ENCODE data around the gene AKR1C8. TPM values are rescaled to one million over a fixed set of nuclear protein-coding genes. Genes with fewer than 3 reads are reported as not detected.
"Not testable (repeated sequence)": the region's sequence is repeated elsewhere in the genome, so short reads cannot be mapped to it uniquely, and the experiment has no call there.

Gene AKR1C8
- total RNA-seq, 6 experiments from 2014 or later: not detected

DNA sequence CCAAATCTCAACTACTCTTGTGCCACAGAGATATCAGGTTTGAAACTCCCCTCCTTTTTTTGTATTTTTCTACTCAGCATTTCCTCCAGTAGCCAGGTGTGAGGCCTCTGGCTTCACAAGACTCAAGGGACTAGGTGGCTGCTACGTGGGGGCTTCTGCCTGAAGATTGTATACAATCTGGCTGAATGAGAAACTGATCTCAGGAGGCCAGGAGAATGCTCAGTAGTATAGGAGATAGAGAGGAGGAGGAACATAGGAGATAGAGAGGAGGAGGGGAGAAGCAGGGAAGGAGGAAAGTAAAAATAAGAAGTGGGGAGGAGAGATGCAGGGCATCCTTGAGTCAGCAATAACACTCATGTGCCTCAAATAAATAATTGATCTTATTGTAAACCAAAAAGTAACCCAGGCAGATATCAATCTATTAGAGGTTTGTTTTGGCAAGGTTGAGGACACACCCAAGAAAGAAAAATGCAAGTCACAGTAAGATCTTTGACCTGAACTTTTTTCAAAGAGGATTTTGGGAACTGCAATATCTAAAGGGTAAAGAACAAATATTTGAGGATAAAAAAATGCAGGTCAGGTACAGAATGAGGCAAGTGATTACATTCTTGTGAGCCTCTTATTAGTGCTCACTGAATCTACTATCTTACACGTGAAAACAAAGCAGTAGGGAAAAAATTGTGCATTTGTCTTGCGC, 36.8 kb downstream of the AKR1C8 start:
- DNase-seq: no peak
- Mint-ChIP-seq H3K36me3 (ENCODE audit: low read depth) (no peaks in the 10 kb centered on the region), H3K27me3 (ENCODE audit: insufficient read depth) (peaks cover 1% of the 10 kb centered on the region; the same call in 1 of the 2 replicates), H3K4me3 (no peak overlapping the region), H3K4me1 (ENCODE audit: low read depth) (no peaks in the 10 kb centered on the region), H3K27ac (no peak overlapping the region), H3K9me3 (no peaks in the 10 kb centered on the region; the same call in 1 of the 2 replicates)
- TF ChIP-seq CTCF (IDR thresholded peaks at IDR 0.05): no peak

DNA sequence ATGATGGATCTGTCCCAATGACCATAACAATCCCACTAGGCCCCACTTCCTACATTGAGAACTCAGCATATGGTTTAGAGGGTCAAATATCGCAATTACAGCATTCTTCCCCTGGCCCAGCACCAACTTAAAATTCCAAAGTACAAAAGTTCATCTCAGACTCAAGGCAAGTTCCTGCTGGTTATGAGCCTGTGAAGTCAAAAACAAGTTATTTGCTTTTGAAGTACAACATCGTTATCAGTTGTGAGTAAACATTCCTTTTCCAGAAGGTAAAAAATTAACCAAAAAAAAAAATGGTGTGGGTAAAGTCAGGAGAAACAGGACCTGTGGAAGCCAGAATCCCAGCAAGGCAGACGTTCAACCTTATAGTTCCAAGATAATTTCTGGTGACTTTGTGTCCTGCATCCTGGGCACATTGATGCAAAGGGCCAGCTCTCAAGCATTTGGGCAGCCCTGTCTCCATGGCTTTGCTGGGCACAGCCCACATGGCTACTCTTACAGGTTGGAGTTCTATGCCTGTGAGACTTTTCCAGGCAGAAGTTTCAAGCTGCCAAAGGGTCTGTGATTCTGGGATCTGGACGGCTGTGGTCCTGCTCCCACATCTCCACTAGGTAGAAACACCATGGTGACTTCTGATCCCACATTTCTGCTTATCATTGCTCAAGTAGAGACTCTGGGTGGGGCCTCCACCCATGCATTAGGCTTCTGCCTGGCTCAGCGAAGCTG, 37.5 kb downstream of the AKR1C8 start:
- Mint-ChIP-seq H3K27me3 (ENCODE audit: insufficient read depth) (peaks cover 1% of the 10 kb centered on the region; the same call in 1 of the 2 replicates), H3K4me1 (ENCODE audit: low read depth) (no peaks in the 10 kb centered on the region), H3K36me3 (ENCODE audit: low read depth) (no peaks in the 10 kb centered on the region), H3K27ac (no peak overlapping the region), H3K9me3 (no peaks in the 10 kb centered on the region; the same call in 1 of the 2 replicates), H3K4me3 (no peak overlapping the region)
- DNase-seq: no peak
- no peak for TF ChIP-seq CTCF (IDR thresholded peaks at IDR 0.05)

- H3K9me3 Mint-ChIP-seq: no peaks in the 10 kb centered on the region; the same call in 1 of the 2 replicates
- H3K27me3 Mint-ChIP-seq (ENCODE audit: insufficient read depth): peaks cover 1% of the 10 kb centered on the region; the same call in 1 of the 2 replicates
- H3K4me3 Mint-ChIP-seq: no peak overlapping the region
- TF ChIP-seq CTCF (IDR thresholded peaks at IDR 0.05): no peak
- no peaks in the 10 kb centered on the region for H3K4me1 Mint-ChIP-seq (ENCODE audit: low read depth)
- H3K27ac Mint-ChIP-seq: no peak overlapping the region
- no peak for DNase-seq
- no peaks in the 10 kb centered on the region for H3K36me3 Mint-ChIP-seq (ENCODE audit: low read depth)
Measured at GRCh38 chr10:5146920-5147254, 38.1 kb downstream of the AKR1C8 start.

- Mint-ChIP-seq H3K27me3 (ENCODE audit: insufficient read depth) (peaks cover 1% of the 10 kb centered on the region), H3K4me3 (no peak overlapping the region), H3K4me1 (ENCODE audit: low read depth) (no peaks in the 10 kb centered on the region), H3K36me3 (ENCODE audit: low read depth) (no peaks in the 10 kb centered on the region), H3K27ac (no peak overlapping the region), H3K9me3 (no peaks in the 10 kb centered on the region; the same call in 1 of the 2 replicates)
- no peak for DNase-seq
- no peak for TF ChIP-seq CTCF (IDR thresholded peaks at IDR 0.05)
Measured at GRCh38 chr10:5143137-5143536, 41.8 kb downstream of the AKR1C8 start.

GRCh38 chr10:5142199-5142598, 42.8 kb downstream of the AKR1C8 start:
- no peak for DNase-seq
- TF ChIP-seq CTCF (IDR thresholded peaks at IDR 0.05): no peak
- no peaks in the 10 kb centered on the region; the same call in 1 of the 2 replicates for H3K27me3 Mint-ChIP-seq (ENCODE audit: insufficient read depth)
- H3K27ac Mint-ChIP-seq: no peak overlapping the region
- H3K4me1 Mint-ChIP-seq (ENCODE audit: low read depth): no peaks in the 10 kb centered on the region
- peaks cover 8% of the 10 kb centered on the region for H3K9me3 Mint-ChIP-seq
- H3K36me3 Mint-ChIP-seq (ENCODE audit: low read depth): no peaks in the 10 kb centered on the region
- no peak overlapping the region for H3K4me3 Mint-ChIP-seq

GRCh38 chr10:5137699-5138098, 47.3 kb downstream of the AKR1C8 start:
- H3K36me3 Mint-ChIP-seq (ENCODE audit: low read depth): not testable (repeated sequence)

More at GRCh38 chr10:5137699-5138098, 47.3 kb downstream of the AKR1C8 start:
- peaks cover 18% of the 10 kb centered on the region for H3K9me3 Mint-ChIP-seq
- not testable (repeated sequence) for H3K4me3 Mint-ChIP-seq; H3K27ac Mint-ChIP-seq; H3K27me3 Mint-ChIP-seq (ENCODE audit: insufficient read depth); H3K4me1 Mint-ChIP-seq (ENCODE audit: low read depth); DNase-seq

Data from HFFc6 (cell line).